RWPE2 (cell line): ENCODE results near the gene FOXI2.

ENCODE experiments used
- ATAC-seq: fragments of 200-7000 bp; cut with Tn5 transposase; 3 replicates; pipeline ENCODE4 v1.9.1; 2021; ENCODE audit warnings: low read depth
- DNase-seq: peaks from one replicate; pipeline ENCODE4 v3.0.0-alpha.2; 2020; ENCODE audit warnings: low spot score
- H3K27ac ChIP-seq: fragments of 450-650 bp; 2 replicates; pipeline ENCODE4 v1.5.1; 2017; ENCODE audit warnings: mild to moderate bottlenecking; ENCODE audit not compliant: poor library complexity, severe bottlenecking
- H3K27me3 ChIP-seq: fragments of 250-450 bp; sonication (Bioruptor Pico); 2 replicates; pipeline ENCODE4 v1.5.1; 2021; ENCODE audit warnings: mild to moderate bottlenecking, moderate library complexity; ENCODE audit not compliant: insufficient read depth, poor library complexity, severe bottlenecking
- H3K36me3 ChIP-seq: fragments of 250-450 bp; sonication (Bioruptor Pico); 2 replicates; pipeline ENCODE4 v1.5.1; 2020; ENCODE audit warnings: low read depth, mild to moderate bottlenecking, moderate library complexity
- H3K4me1 ChIP-seq: fragments of 250-450 bp; sonication (Bioruptor Pico); 2 replicates; pipeline ENCODE4 v1.5.1; 2021; ENCODE audit warnings: mild to moderate bottlenecking, moderate library complexity; ENCODE audit not compliant: insufficient read depth, poor library complexity, severe bottlenecking
- H3K4me3 ChIP-seq: fragments of 250-450 bp; sonication (Bioruptor Pico); 2 replicates; pipeline ENCODE4 v1.5.1; 2021; ENCODE audit warnings: mild to moderate bottlenecking, moderate library complexity; ENCODE audit not compliant: severe bottlenecking
- H3K9me3 ChIP-seq: fragments of 250-450 bp; sonication (Bioruptor Pico); 2 replicates; pipeline ENCODE4 v1.5.1; 2021; ENCODE audit warnings: mild to moderate bottlenecking, moderate library complexity; ENCODE audit not compliant: severe bottlenecking
- TF ChIP-seq, protein P1 (sequence below): fragments of 450-650 bp; IDR thresholded peaks from one replicate; pipeline ENCODE4 v1.5.1; 2017; ENCODE audit warnings: mild to moderate bottlenecking, moderate library complexity; ENCODE audit not compliant: poor library complexity, severe bottlenecking

FOXI2 gene

DNA sequence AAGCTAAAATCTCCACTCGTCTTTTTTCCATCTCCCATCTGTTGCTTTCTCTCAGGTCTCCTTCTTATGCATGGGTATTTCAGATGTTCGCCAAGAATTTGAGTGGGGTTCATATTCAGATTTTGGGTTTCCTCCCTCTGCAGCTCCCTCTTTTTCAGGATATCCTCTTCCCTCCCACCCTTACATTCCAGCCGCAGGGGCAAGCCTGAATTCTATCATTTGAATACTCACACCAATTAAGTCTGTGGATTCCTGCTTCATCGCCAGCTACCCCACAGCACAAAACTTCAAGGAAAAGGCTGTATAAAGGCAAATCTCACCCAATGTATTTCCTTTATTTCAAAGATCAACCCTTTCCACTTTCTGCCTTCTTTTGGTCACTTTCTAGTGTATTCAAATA is 41.6 kb upstream of the FOXI2 start:
- TF ChIP-seq, protein P1, sequence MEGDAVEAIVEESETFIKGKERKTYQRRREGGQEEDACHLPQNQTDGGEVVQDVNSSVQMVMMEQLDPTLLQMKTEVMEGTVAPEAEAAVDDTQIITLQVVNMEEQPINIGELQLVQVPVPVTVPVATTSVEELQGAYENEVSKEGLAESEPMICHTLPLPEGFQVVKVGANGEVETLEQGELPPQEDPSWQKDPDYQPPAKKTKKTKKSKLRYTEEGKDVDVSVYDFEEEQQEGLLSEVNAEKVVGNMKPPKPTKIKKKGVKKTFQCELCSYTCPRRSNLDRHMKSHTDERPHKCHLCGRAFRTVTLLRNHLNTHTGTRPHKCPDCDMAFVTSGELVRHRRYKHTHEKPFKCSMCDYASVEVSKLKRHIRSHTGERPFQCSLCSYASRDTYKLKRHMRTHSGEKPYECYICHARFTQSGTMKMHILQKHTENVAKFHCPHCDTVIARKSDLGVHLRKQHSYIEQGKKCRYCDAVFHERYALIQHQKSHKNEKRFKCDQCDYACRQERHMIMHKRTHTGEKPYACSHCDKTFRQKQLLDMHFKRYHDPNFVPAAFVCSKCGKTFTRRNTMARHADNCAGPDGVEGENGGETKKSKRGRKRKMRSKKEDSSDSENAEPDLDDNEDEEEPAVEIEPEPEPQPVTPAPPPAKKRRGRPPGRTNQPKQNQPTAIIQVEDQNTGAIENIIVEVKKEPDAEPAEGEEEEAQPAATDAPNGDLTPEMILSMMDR: no peak
- H3K36me3 ChIP-seq: no peaks in the 10 kb centered on the region
- H3K9me3 ChIP-seq: no peaks in the 10 kb centered on the region
- ATAC-seq: no peak
- no peaks in the 10 kb centered on the region for H3K4me1 ChIP-seq
- no peak overlapping the region for H3K4me3 ChIP-seq
- DNase-seq: no peak
- H3K27ac ChIP-seq: no peak overlapping the region
- peaks cover 25% of the 10 kb centered on the region for H3K27me3 ChIP-seq

DNA sequence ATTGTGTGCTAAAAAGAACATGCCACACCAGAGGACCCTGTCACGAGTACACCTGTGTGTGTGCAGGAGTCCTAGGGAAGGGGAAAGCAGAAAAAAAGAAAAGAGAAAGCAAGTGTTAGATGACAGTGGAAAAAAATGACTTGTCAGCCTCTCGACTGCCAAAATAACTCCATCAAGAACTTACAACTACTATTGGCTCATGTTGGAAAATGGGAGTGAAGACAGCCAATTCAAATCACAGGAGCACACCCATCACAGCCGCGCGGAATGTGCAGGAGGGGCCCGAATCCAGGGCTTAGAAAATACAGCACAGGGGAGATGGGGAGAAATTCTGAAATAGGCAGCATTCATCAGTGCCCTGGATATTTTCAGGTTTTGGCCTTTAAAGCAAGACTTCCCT is 38.1 kb upstream of the FOXI2 start:
- no peak for ATAC-seq
- TF ChIP-seq, protein P1: no peak
- no peak overlapping the region for H3K27ac ChIP-seq

DNA sequence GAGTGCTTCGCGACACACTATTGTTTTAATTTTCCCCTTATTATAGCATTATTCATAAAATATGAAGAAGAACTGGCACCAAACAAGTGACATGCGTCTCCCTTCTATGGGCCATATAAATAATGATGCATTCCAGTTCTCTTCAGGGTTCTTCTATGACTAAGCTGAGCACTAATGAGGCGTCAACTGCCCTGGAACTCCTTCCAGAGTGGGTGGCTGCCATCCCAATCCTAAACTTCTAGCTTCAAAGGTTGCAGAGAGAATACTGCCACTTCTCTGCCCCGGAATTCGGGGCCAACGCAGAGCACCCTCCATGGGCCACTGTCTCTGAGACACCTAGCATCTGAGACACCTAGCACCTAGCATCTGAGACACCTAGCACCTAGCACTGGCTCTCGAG is 37.7 kb upstream of the FOXI2 start:
- no peak overlapping the region for H3K4me3 ChIP-seq
- no peak for ATAC-seq
- TF ChIP-seq, protein P1: no peak
- no peaks in the 10 kb centered on the region for H3K9me3 ChIP-seq
- no peak for DNase-seq
- H3K36me3 ChIP-seq: no peaks in the 10 kb centered on the region
- H3K27ac ChIP-seq: no peak overlapping the region
- peaks cover 15% of the 10 kb centered on the region for H3K27me3 ChIP-seq
- no peaks in the 10 kb centered on the region for H3K4me1 ChIP-seq

More for the DNA sequence above, 38.1 kb upstream of the FOXI2 start:
- Histone ChIP-seq H3K27me3 (peaks cover 15% of the 10 kb centered on the region), H3K4me3 (no peak overlapping the region), H3K9me3 (no peaks in the 10 kb centered on the region), H3K4me1 (no peaks in the 10 kb centered on the region), H3K36me3 (no peaks in the 10 kb centered on the region)
- DNase-seq: no peak

DNA sequence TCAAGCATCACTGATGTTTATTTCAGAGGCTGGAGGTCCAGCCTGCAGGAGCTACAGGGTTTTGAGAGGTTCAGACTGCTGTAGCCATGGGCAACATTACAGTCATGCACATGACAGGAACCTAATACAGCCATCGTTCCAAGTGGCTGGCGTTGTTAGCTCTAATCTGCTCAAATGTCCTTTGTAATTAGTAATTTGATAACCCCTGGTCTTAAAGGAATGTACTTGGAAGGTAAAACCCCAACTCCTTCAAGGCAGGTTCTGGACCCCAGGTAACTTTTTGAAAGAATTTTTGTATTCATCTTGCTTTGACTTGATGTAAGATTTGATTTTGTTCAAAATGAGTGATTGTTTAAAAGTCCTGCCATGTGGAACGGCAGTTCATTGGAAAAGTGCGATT is 34.7 kb upstream of the FOXI2 start:
- TF ChIP-seq, protein P1: no peak
- Histone ChIP-seq H3K9me3 (no peaks in the 10 kb centered on the region), H3K4me1 (no peaks in the 10 kb centered on the region), H3K27me3 (no peaks in the 10 kb centered on the region), H3K36me3 (no peaks in the 10 kb centered on the region), H3K4me3 (no peak overlapping the region), H3K27ac (no peak overlapping the region)
- DNase-seq (no peak), ATAC-seq (no peak)

DNA sequence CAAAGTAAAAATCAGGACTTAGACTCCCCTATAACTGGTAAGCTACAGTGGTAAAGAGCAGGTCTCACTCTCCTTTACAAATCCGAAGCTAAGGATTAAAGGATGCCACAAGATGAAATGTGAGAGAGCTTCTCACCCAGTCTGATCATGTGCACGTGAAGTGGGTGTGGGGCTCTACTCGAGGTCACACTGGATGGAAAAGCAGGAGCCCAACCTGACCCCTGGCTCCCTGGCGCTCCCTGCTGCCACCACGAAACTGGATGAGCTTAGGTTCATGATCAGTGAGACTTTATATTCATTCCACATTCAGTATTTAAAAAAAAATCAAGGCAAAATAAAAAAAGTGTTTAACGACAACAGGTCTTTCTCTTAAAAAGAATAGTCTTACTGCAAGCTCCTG is 21.7 kb upstream of the FOXI2 start:
- H3K4me3 ChIP-seq: no peak overlapping the region
- H3K36me3 ChIP-seq: no peaks in the 10 kb centered on the region
- no peak for ATAC-seq
- H3K9me3 ChIP-seq: no peaks in the 10 kb centered on the region
- TF ChIP-seq, protein P1: no peak
- H3K27me3 ChIP-seq: no peaks in the 10 kb centered on the region
- H3K27ac ChIP-seq: no peak overlapping the region
- no peaks in the 10 kb centered on the region for H3K4me1 ChIP-seq
- no peak for DNase-seq
